Activated CD8-positive, alpha-beta T cell treated with anti-CD3 and anti-CD28 coated beads, Interleukin-2, amount 10 ng/mL, durations not matched to agents 7 days and 5 days (primary cell): ENCODE measurements around the gene TCEAL7. TPM values are rescaled to one million over a fixed set of nuclear protein-coding genes. Genes with fewer than 3 reads are reported as not detected.

Experiments used
- ATAC-seq: fragments of 150-1000 bp; cut with Tn5 transposase; one replicate; pipeline ENCODE4 v1.10.0; 2021; ENCODE audit warnings: moderate library complexity
- CTCF ChIA-PET: fragments of 350-600 bp; sonication (Branson Sonifier 250); formaldehyde crosslinking; loops from one replicate; lab custom pipeline; 2021; ENCODE audit warnings: antibody characterized with exemption; lab: Charles Lee
- POLR2A ChIA-PET: fragments of 350-600 bp; sonication (Branson Sonifier 250); formaldehyde crosslinking; loops from one replicate; lab custom pipeline; 2021; ENCODE audit warnings: antibody characterized with exemption; lab: Charles Lee
- DNase-seq: peaks from one replicate; pipeline ENCODE4 v3.0.0-alpha.2; 2020
- H3K27ac Mint-ChIP-seq: one replicate; pipeline ENCODE4 v1.8.0; 2021; ENCODE audit warnings: mild to moderate bottlenecking, mixed read lengths
- H3K27me3 Mint-ChIP-seq: one replicate; pipeline ENCODE4 v1.8.0; 2021; ENCODE audit warnings: low read depth, mixed read lengths
- H3K36me3 Mint-ChIP-seq: one replicate; pipeline ENCODE4 v1.8.0; 2021; ENCODE audit warnings: low read depth, mixed read lengths
- H3K4me1 Mint-ChIP-seq: one replicate; pipeline ENCODE4 v1.8.0; 2021; ENCODE audit warnings: low read depth, mixed read lengths
- H3K4me3 Mint-ChIP-seq: one replicate; pipeline ENCODE4 v1.8.0; 2021; ENCODE audit warnings: mild to moderate bottlenecking, mixed read lengths
- H3K9me3 Mint-ChIP-seq: one replicate; pipeline ENCODE4 v1.8.0; 2022; ENCODE audit warnings: mixed read lengths; ENCODE audit not compliant: insufficient read depth
- total RNA-seq, 2 experiments: library from RNA; stranded (reverse); gene quantifications; one replicate each; pipeline ENCODE4 v1.2.3, GENCODE V29; 2021

TCEAL7 gene
- total RNA-seq, 2 experiments from 2014 or later, result not detected

- DNase-seq (no peak), ATAC-seq (no peak)
- no peaks in the 10 kb centered on the region for H3K9me3 Mint-ChIP-seq
- ChIA-PET POLR2A (no interaction called here), CTCF (no interaction called here)
- no peaks in the 10 kb centered on the region for H3K36me3 Mint-ChIP-seq
- no peak overlapping the region for H3K27ac Mint-ChIP-seq
- peaks cover 2% of the 10 kb centered on the region for H3K27me3 Mint-ChIP-seq
- peaks cover 7% of the 10 kb centered on the region for H3K4me1 Mint-ChIP-seq
- no peak overlapping the region for H3K4me3 Mint-ChIP-seq
Measured at GRCh38 chrX:103372886-103373285, 42.8 kb downstream of the TCEAL7 start.

- ATAC-seq (no peak), DNase-seq (no peak)
- CTCF ChIA-PET, result no interaction called here
- no peaks in the 10 kb centered on the region for H3K9me3 Mint-ChIP-seq
- no peak overlapping the region for H3K4me3 Mint-ChIP-seq
- H3K27ac Mint-ChIP-seq, result no peak overlapping the region
- POLR2A ChIA-PET, result no interaction called here
- H3K36me3 Mint-ChIP-seq, result no peaks in the 10 kb centered on the region
- peaks cover 7% of the 10 kb centered on the region for H3K4me1 Mint-ChIP-seq
- peaks cover 2% of the 10 kb centered on the region for H3K27me3 Mint-ChIP-seq
Measured at GRCh38 chrX:103373581-103373980, 43.5 kb downstream of the TCEAL7 start.

DNA sequence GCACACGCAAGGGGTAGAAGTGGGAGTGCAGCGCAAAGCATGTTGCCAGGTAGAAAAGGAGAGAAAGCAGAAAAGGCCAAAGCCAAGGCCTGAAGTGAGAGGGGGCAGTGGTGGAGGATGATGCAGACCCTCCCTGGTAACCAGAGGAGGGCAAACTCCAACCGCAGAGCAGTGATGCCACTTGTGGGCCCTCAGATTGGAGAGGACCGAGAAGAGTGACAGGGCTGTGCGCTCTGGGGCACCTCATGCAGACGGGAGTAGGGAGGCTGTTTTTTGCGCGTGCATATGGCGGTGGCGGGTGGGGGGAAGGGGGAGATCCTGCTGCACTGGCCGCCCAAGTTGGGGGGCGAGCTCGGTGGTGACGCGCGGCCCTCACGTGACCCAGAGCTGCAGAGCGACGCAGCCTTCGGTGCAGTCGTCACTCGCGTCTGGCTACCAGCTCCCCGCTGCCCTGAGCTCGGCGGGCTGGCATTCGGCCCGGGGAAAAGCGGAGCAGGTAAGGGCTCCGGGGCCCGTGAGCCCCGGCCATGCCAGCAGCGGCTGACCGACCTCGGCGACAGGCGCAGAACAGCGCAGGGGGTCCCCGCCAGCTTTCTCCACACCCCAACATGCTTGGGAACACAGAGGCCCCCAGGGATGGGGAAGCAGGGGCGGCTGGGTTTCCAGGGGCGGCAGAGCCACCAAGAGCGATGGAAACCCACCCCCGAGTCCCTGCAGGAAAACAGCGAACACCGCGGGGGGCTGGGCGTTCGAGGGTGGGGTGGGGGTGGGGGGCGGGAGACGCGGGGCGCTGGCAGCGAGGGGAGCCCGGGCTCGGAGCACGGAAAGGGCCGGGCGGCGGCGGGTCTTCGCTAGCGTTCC is 46.3 kb downstream of the TCEAL7 start, which contains the start of gene BEX3:
Gene BEX3 (plus strand): TSS at position 421 of the 861 bp plus-strand sequence. CDS start 984 bp downstream, outside the sequence.
- no peaks in the 10 kb centered on the region for H3K36me3 Mint-ChIP-seq
- peak within 1 kb of the TSS; percentile 43 for H3K27ac Mint-ChIP-seq
- ATAC-seq, result peak; percentile 71
- POLR2A ChIA-PET, result no interaction called here
- H3K4me1 Mint-ChIP-seq, result peaks cover 7% of the 10 kb centered on the region
- CTCF ChIA-PET, result no interaction called here
- peak within 1 kb of the TSS; percentile 71 for H3K4me3 Mint-ChIP-seq
- peaks cover 2% of the 10 kb centered on the region for H3K27me3 Mint-ChIP-seq
- H3K9me3 Mint-ChIP-seq, result no peaks in the 10 kb centered on the region
- peak; percentile 31 for DNase-seq

- Mint-ChIP-seq H3K27me3 (peaks cover 2% of the 10 kb centered on the region), H3K36me3 (no peaks in the 10 kb centered on the region), H3K9me3 (no peaks in the 10 kb centered on the region), H3K4me1 (peaks cover 7% of the 10 kb centered on the region), H3K27ac (no peak overlapping the region), H3K4me3 (peak overlapping the region; percentile 71)
- POLR2A ChIA-PET, result no interaction called here
- DNase-seq (no peak), ATAC-seq (peak; percentile 44)
- CTCF ChIA-PET, result no interaction called here
Measured at GRCh38 chrX:103376979-103377324, 46.9 kb downstream of the TCEAL7 start.

- H3K36me3 Mint-ChIP-seq, result no peaks in the 10 kb centered on the region
- no peaks in the 10 kb centered on the region for H3K9me3 Mint-ChIP-seq
- H3K4me3 Mint-ChIP-seq, result no peak overlapping the region
- ChIA-PET POLR2A (no interaction called here), CTCF (no interaction called here)
- no peak for ATAC-seq
- H3K27ac Mint-ChIP-seq, result no peak overlapping the region
- peaks cover 7% of the 10 kb centered on the region for H3K4me1 Mint-ChIP-seq
- peaks cover 2% of the 10 kb centered on the region for H3K27me3 Mint-ChIP-seq
- DNase-seq, result no peak
Measured at GRCh38 chrX:103378990-103379389, 49.0 kb downstream of the TCEAL7 start.

Other genes with a start within 250 kb of the TCEAL7 start
- gene NXF3, start 237.1 kb upstream of the TCEAL7 start, total RNA-seq, result not detected
- gene BEX4, start 115.1 kb upstream of the TCEAL7 start, total RNA-seq, result 1 to 10 TPM; 8.9 to 9.0 TPM
- gene TCEAL8, start 75.1 kb upstream of the TCEAL7 start, total RNA-seq, result 10 to 100 TPM; 32.4 to 35.4 TPM
- gene TCEAL5, start 53.5 kb upstream of the TCEAL7 start, total RNA-seq, result not detected
- 1 to 10 TPM; 4.9 to 5.3 TPM for gene BEX2, start 19.2 kb upstream of the TCEAL7 start, total RNA-seq
- 1 to 10 TPM in 1 of 2 experiments, under 1 TPM in 1; 0.84 to 1.2 TPM for gene TCEAL9, start 26.3 kb downstream of the TCEAL7 start, total RNA-seq
- 10 to 100 TPM; 11.1 to 11.3 TPM for gene BEX3, start 46.3 kb downstream of the TCEAL7 start, total RNA-seq
- not detected for gene RAB40A, start 189.2 kb downstream of the TCEAL7 start, total RNA-seq